Measurements from ENCODE around the gene PDCD11.
"Not testable (repeated sequence)": the region's sequence is repeated elsewhere in the genome, so short reads cannot be mapped to it uniquely, and the experiment has no call there.

PDCD11 gene, protein sequence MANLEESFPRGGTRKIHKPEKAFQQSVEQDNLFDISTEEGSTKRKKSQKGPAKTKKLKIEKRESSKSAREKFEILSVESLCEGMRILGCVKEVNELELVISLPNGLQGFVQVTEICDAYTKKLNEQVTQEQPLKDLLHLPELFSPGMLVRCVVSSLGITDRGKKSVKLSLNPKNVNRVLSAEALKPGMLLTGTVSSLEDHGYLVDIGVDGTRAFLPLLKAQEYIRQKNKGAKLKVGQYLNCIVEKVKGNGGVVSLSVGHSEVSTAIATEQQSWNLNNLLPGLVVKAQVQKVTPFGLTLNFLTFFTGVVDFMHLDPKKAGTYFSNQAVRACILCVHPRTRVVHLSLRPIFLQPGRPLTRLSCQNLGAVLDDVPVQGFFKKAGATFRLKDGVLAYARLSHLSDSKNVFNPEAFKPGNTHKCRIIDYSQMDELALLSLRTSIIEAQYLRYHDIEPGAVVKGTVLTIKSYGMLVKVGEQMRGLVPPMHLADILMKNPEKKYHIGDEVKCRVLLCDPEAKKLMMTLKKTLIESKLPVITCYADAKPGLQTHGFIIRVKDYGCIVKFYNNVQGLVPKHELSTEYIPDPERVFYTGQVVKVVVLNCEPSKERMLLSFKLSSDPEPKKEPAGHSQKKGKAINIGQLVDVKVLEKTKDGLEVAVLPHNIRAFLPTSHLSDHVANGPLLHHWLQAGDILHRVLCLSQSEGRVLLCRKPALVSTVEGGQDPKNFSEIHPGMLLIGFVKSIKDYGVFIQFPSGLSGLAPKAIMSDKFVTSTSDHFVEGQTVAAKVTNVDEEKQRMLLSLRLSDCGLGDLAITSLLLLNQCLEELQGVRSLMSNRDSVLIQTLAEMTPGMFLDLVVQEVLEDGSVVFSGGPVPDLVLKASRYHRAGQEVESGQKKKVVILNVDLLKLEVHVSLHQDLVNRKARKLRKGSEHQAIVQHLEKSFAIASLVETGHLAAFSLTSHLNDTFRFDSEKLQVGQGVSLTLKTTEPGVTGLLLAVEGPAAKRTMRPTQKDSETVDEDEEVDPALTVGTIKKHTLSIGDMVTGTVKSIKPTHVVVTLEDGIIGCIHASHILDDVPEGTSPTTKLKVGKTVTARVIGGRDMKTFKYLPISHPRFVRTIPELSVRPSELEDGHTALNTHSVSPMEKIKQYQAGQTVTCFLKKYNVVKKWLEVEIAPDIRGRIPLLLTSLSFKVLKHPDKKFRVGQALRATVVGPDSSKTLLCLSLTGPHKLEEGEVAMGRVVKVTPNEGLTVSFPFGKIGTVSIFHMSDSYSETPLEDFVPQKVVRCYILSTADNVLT (N-terminal part only)

DNA sequence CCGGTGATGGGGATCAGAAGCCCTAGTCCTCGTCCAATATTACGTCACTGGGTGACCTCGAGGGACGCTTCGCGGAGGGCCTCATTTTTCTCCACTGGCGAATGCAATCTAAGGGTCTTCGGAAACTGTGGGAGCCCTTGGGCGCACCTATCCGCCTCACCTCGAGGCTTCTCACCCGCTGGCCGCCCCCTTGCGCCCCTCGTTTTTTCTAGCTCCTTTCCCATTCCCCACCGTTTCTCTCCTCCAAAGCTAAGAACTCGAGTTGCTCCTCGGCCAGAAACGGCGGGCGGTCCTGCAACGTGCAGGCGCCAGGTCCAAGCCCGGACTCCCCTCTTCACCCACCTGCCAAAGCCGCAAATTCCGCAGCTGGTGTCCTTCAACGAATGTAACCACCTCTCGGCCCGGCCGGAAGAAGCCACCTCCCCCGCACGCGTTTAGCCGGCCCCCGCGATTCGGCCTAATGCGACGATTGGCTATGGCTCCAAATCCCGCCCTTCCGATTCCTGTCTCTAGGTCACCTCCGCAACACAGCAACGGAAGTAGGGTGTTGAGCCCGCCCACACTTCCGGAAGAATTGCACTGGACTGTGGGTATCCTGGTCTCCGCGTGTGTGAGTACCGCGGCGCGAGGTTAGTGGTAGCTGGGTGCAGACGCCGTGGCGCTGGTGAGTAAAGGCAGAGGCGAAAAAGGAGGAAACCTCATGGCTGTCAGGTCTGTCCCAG lies at the start of gene PDCD11, which contains the start of gene ATP5MK:
Gene PDCD11, plus strand, starts transcription at position 560 of the 722 bp plus-strand sequence. CDS start 1,801 bp downstream, outside the sequence.
Gene ATP5MK, minus strand, starts transcription at position 409 of the 722 bp plus-strand sequence. CDS start 4,018 bp downstream, outside the sequence.
- FAIRE-seq: peak; percentile 98

DNA sequence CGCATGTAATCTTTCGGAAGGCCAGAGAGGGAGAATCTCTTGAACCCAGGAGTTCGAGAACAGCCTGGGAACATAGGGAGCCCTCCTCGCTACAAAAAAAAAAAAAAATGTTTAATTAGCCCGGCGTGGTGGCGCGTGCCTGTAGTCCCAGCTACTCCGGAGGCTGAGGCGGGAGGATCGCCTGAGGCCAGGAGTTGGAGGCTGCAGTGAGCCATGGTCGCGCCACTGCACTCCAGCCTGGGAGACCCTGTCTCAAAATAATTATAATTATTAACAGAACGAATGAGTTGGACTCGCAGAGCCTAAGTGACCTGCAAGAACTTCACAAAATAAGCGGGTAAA lies 46.3 kb upstream of the PDCD11 start:
- no peak for FAIRE-seq

DNA sequence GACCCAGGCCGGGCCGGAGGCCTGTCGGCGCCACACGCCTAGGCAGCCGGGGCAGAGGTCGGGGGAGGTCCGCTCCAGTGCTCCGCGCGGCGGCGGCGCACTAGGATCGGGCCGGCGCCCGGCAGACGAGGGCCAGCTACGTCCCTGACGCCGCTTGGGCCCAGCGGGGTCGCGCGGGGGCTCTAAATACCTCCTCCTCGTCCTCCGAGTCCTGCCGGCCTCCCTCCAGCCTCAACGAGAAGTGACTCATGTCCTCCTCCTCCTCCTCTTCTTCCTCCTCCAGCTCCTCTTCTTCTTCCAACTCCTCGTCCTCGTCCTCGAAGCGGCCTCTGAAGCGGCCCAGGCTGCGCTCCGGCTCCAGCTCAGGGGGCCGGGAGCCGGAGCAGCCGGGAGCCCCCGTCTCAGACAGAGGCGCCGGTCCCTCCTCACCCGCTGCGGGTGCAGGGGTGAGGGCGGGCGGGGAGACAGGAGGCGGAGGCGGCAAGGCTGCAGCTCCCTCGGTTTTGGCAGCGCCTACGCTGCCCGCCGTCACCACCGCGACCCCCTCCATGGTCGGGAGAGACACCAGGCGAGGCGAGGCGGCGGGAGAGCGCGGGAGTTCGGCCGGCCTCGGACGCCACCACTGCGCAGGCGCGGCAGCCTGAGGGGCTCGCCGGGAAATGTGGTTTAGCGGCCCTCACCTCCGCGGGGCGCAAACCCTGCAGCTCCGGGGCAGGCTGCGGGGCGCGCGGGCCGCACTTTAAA lies 45.7 kb upstream of the PDCD11 start, which contains the start of gene PCGF6:
Gene PCGF6, minus strand, starts transcription at position 624 of the 744 bp plus-strand sequence. Its CDS starts 74 bp downstream, at position 550.
- no peak for FAIRE-seq

DNA sequence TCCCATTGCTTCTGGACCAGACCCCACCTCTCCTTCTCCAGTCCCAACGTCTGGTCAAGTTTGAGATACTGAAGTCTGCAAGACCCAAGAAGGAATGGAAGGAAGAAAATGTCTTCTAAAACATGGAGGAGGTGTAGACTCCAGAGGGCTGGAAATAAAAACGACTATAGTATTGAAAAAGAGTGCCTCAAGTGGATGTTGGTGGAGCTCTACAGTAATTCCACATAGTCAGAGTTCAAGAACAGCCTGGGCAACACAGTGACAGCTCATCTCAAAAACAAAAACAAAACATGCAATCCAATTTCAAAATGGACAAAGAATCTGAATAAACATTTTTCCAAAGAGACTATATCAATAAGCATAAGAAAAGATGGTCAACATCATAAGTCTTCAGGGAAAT lies 43.1 kb upstream of the PDCD11 start:
- no peak for FAIRE-seq

DNA sequence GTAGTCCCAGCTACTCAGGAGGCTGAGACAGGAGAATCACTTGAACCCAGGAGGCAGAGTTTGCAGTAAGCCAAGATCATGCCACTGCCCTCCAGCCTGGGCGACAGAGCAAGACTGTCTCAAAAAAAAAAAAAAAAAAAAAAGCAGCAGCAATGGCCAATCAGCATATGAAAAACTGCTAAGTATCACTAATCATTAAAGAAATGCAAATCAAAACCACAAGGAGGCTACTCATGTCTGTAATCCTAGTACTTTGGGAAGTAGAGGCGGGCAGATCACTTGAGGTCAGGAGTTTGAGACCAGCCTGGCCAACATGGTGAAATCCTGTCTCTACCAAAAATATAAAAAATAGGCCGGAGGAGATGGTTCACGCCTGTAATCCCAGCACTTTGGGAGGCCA lies 41.9 kb upstream of the PDCD11 start:
- not testable (repeated sequence) for FAIRE-seq

DNA sequence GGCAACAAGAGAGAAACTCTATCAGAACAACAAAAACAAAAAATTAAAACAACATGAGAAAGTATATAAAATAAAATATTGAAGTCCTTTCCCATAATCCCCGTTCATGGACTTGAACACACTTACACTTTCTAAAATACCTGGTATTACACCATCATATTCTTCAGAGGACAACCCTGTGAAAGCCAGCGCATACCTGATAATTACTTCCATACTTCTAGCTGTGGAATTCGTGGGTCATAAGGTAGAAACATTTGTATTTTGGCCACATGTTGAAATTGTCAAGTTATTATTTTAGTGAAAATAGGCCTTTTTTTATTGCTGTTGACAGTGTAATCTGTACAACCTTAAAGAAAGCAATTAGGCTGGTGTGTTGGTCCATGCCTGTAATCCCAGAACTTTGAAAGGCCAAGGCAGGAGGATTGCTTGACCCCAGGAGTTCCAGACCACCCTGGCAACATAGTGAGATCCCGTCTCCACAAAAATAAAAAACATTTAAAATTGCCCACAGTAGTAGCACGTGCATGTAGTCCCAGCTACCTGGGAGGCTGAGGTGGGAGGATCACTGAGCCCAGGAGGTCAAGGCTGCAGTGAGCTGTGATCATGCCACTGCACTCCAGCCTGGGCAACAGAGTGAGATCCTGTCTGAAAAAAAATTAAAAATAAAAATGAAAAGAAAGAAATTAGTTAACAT lies 40.4 kb upstream of the PDCD11 start:
- no peak for FAIRE-seq

DNA sequence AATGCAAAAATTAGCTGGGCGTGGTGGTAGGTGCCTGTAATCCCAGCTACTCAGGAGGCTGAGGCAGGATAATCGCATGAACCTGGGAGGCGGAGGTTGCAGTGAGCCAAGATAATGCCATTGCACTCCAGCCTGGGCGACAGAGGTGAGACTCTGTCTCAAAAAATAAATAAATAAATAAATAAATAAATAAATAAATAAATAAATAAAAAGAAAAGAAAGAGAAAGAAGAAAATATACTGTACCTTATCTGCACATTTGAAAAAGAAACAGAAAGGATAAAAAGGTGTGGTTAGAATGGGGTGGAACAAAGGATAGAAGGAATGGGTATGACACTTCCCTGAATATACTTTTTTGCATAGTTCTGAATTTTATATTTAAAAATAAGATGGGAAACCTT lies 36.9 kb upstream of the PDCD11 start:
- FAIRE-seq: not testable (repeated sequence)

DNA sequence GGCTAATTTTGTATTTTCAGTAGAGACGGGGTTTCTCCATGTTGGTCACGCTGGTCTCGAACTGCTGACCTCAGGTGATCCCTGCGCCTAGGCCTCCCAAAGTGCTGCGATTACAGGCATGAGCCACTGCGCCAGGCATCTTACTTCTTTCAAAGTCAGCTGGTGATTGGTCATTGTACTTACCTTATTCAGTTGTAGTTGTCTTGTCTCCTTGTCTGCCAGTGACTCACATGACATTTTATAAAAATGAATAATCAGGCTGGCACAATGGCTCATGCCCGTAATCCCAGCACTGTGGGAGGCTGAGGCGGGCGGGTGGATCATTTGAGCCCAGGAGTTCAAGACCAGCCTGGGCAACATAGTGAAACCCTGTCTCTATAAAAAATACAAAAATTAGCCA lies 35.6 kb upstream of the PDCD11 start:
- not testable (repeated sequence) for FAIRE-seq

DNA sequence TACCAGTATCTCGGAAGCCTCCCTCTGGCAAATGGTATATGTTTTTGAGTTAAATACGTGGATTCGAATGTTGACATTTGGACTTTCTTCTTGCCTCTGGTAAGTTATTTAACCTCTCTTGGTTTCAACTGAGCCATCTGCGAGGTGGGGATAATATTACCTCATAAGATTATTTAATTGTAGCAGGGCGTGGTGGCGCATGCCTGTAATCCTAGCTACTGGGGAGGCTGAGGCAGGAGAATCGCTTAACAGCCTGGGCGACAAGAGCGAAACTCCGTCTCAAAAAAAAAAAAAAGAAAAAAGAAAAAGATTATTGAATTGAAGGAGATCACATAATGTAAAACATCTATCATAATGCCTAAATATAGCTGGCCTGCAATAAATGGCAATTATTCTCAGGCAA lies 29.0 kb upstream of the PDCD11 start:
- FAIRE-seq: no peak

DNA sequence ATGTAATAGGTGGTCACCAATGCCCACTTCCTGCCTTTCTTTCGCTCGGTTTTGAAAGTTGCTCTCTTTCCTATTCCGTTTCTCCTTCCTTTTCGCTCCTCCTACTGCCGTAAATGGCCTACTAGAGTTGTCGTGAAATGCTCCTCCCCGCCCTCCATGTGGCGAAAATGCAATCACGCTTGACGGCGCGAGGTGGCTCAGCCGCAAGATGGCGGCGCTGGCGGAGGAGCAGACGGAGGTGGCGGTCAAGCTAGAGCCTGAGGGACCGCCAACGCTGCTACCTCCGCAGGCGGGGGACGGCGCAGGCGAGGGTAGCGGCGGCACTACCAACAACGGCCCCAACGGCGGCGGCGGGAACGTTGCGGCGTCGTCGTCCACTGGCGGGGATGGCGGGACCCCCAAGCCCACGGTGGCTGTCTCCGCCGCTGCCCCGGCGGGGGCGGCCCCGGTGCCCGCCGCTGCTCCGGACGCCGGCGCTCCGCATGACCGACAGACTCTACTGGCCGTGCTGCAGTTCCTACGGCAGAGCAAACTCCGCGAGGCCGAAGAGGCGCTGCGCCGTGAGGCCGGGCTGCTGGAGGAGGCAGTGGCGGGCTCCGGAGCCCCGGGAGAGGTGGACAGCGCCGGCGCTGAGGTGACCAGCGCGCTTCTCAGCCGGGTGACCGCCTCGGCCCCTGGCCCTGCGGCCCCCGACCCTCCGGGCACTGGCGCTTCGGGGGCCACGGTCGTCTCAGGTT lies 28.5 kb upstream of the PDCD11 start, which contains the start of gene TAF5:
Gene TAF5, plus strand, starts transcription at position 195 of the 737 bp plus-strand sequence. Its CDS starts 14 bp downstream, at position 209.
- peak; percentile 95 for FAIRE-seq

DNA sequence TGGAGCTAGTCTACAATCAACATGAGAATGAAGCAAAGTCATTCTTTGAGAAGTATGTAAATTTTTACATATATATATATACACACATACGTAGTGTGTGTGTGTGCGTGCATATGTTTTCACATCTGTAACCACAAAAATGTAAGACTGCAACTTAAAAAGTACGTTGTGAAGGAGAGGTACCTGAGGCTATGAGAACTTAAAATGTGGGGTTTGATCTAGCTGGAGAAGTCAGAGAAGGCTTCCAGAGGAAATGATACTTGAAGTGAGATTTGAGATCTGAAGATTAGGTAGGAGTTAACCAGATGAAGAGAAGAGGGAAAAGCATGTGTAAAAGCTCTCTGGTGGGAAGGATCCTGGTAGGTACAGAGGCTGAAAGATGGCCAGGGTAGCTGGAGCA lies 22.9 kb upstream of the PDCD11 start:
- FAIRE-seq: no peak

DNA sequence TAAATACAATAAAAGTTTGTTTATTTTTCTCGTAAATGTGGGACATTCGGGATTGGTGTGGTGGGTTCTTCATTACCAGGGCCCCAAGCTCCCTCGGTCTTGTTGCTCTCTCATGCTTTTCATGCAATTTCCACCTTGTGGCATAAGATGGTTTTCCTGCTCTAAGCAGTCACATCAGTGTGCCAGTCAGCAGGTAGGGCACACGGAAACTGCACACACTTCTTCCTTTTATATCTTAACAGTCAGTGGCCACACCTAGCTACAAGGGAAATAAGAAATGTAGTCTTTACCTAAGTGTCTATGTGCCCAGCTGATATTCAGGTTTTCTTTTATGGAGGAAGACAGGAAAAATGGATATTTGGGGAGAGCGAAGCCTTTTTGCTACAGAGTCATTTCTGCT lies 22.2 kb upstream of the PDCD11 start:
- FAIRE-seq: no peak

DNA sequence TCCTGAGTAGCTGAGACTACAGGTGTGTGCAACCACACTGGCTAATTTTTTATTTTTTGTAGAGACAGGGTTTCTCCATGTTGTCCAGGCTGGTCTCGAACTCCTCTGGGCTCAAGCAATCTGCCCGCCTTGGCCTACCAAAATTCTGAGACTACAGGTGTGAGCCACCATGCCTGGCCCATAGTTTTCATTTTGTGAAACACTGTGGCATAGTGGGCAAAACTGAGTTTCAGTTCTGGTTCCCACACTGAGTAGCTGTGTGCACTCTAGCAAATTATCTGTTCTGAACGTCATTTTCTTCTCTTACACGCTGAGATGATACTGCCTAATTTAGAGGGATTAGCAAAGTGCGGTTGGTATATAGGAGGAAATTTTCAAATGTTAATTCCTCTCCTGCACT lies 13.7 kb upstream of the PDCD11 start:
- FAIRE-seq: no peak

DNA sequence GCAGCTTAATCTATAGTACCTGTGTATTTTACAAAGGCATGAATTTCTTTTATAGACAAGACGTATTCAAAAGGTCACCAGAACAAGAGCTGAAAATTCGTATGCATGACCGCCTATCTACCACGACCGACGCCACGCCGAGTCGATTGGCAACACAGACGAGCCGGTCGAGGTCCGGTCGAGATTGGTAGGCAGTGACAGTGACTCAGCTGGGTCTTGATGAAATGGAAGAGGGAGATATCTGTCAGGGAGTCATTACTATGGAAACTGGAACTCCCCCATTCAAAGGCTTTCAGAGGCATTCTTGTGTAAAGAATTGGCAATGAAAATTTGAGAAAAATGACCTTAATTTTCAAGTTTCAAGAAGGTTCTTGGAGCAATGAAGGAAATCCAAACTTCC lies 2.2 kb upstream of the PDCD11 start:
- FAIRE-seq: no peak

DNA sequence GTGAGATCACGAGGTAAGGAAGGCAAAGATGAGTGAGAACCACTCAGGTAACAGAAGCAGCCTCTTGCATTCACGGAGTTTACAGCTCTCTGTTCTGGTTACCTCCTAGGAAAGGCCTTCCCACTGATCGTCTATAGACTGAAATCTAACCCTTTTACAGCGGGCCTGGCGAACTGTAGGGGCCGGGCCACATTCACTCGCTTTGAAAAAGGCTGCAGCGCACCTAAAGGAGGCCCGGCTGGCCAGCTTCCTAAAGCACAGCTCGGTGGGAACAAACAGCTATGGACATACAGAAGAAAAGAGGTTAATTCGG lies 716 bp upstream of the PDCD11 start:
- no peak for FAIRE-seq

DNA sequence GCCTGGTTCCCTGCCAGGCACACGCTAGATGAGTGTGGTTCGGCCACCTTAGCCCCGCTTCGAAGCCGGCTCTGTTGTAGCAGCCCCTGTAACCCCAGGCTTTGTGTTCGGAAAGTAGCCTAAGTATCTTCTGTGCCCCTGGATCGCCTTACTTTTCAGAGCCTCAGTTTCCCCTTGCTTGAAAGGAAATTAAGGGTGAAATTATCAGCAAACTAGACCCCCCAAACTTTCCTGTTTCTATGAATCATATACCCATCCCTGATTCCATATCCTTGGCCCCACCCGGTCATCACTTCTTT lies 312 bp downstream of the PDCD11 start:
- FAIRE-seq: no peak

DNA sequence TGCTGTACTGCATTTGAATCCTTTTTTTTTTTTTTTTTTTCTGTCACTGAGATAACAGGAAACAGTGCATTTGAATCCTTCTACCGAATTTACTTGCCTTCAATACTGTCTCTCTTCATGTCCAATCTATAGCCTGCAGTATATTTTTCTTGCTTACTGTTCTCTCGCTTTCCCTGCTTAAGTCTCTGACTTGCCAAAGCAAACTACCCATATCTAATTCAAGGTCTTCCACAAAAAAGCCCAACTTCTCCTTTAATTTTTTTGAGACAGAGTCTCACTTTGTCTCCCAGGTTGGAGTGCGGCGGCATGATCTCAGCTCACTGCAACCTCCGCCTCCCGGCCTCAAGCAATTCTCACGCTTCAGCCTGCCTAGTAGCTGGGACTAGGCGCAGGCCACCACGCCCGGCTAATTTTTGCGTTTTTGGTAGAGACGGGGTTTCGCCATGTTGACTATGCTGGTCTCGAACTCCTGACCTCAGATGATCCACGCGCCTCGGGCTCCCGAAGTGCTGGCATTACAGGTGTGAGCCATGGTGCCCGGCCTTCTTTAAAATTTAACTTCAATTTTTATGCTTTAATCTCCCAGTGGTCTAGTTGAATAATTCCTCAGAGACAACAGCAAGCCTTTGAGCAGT lies 882 bp downstream of the PDCD11 start:
- FAIRE-seq: no peak

DNA sequence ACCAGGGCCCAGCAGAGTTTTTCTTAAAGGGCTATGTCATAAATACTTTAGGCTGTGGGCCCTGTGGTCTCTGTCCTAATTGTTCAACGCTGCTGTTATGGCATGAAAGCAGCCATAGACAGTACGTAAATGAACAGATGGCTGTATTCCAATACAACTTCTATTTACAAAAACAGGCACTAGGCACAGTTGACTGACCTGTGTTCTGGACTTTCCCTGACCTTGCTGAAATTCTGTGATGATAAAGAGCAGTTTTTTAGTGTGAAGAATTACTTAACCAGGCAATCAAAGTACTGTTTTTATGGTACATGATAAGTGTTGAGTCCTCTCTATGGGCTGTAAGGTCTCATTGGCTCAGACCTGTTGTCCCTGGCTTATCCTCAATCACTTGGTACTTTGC lies 17.1 kb downstream of the PDCD11 start:
- FAIRE-seq: no peak

DNA sequence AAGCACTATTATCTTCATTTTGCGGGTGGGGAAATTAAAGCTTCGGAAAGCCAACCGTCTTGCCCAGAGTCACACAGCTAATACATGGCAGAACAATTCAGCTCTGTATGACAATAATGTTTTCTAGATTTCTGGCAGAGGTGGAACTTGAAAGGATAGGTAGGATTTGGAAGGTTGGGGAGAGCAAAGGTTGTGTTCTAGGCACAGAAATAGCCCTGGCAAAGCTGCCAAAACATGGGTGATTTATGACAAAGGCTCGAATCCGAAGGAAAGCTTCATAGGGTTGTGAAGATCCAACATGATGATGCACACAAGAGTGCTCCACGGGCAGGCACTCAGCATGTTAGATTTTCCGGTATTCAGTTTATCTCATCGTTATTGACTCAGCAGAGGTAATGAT lies 19.2 kb downstream of the PDCD11 start:
- no peak for FAIRE-seq

All from A204.1 (cell line).